K562 (cell line): ENCODE data around the gene C1QTNF12. TPM values are rescaled to one million over a fixed set of nuclear protein-coding genes. Genes with fewer than 3 reads are reported as not detected.

ENCODE experiments used
- CCNT2 ChIP-seq: IDR thresholded peaks from 2 replicates; pipeline ENCODE4 v1.6.1; 2011; ENCODE audit warnings: borderline replicate concordance, low read depth, mild to moderate bottlenecking, moderate library complexity, mixed read lengths, low read length; ENCODE audit not compliant: insufficient read length; ENCODE audit errors: extremely low read depth
- CHAMP1 ChIP-seq: fragments of 450-650 bp; IDR thresholded peaks from 2 replicates; pipeline ENCODE4 v1.6.1; 2016; ENCODE audit warnings: mild to moderate bottlenecking
- TFE3 ChIP-seq: fragments of 450-650 bp; formaldehyde crosslinking; IDR thresholded peaks from 2 replicates; pipeline ENCODE4 v1.4.0; 2020; ENCODE audit warnings: mild to moderate bottlenecking, mixed read lengths
- polyA plus RNA-seq, 8 experiments: library from polyadenylated mRNA; depleted of rRNA in 4 of 8; stranded (reverse) in 5 of 8; unstranded in 3 of 8; fragments of >200 nt; fragmentation: Nextera tagmentation in 2 of 8; fragmentation: Illumina TruSeq in 1 of 8; extraction: Ambion mirVana in 2 of 8; extraction: Trizol in 1 of 8; gene quantifications; 2 replicates each; pipeline versions ENCODE4 v1.2.1 to v1.2.3, GENCODE V29; 2011 to 2014; ENCODE audit warnings: inconsistent platforms in 1 of 8, missing spikeins in 1 of 8
- total RNA-seq, 7 experiments: library from RNA; depleted of rRNA in 6 of 7; stranded (reverse); fragments of >200 nt in 6 of 7; fragmentation: Illumina TruSeq in 2 of 7; extraction: Trizol in 2 of 7; gene quantifications; 2 replicates each; pipeline versions ENCODE4 v1.2.1 to v1.2.3, GENCODE V29; 2011 to 2021; ENCODE audit warnings: low replicate concordance in 1 of 7
- TF ChIP-seq, protein P1 (sequence below): sonication (generic); formaldehyde crosslinking; IDR thresholded peaks from 2 replicates; pipeline ENCODE4 v1.8.0; 2022; ENCODE audit warnings: missing genetic modification reagents, mild to moderate bottlenecking, moderate library complexity, borderline replicate concordance

The C1QTNF12 gene
- total and polyA plus RNA-seq, 9 of the 15 experiments (the other 6 are each of a cell fraction or from before 2014, with no cell fraction given) = 0.11 to 4.3 (median 0.93) TPM; not detected in 3

GRCh38 chr1:1260843-1261560 is 14.5 kb upstream of the C1QTNF12 start (continued):
- TF ChIP-seq CHAMP1 (no peak), TFE3 (CRISPR knock-in tag) (no peak), CCNT2 (no peak)
- TF ChIP-seq, protein P1, sequence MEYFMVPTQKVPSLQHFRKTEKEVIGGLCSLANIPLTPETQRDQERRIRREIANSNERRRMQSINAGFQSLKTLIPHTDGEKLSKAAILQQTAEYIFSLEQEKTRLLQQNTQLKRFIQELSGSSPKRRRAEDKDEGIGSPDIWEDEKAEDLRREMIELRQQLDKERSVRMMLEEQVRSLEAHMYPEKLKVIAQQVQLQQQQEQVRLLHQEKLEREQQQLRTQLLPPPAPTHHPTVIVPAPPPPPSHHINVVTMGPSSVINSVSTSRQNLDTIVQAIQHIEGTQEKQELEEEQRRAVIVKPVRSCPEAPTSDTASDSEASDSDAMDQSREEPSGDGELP (CRISPR knock-in tag) = no peak
